Measurements from ENCODE around the gene HSD17B1. TPM values are rescaled to one million over a fixed set of nuclear protein-coding genes. Genes with fewer than 3 reads are reported as not detected.
A peak's percentile ranks its signal among the peaks of the same experiment; 100 is the strongest.

The HSD17B1 gene
- total and polyA plus RNA-seq, 2 of the 13 experiments (the other 11 are each of a cell fraction or from before 2014, with no cell fraction given), result 0.54 to 0.93 TPM

DNA sequence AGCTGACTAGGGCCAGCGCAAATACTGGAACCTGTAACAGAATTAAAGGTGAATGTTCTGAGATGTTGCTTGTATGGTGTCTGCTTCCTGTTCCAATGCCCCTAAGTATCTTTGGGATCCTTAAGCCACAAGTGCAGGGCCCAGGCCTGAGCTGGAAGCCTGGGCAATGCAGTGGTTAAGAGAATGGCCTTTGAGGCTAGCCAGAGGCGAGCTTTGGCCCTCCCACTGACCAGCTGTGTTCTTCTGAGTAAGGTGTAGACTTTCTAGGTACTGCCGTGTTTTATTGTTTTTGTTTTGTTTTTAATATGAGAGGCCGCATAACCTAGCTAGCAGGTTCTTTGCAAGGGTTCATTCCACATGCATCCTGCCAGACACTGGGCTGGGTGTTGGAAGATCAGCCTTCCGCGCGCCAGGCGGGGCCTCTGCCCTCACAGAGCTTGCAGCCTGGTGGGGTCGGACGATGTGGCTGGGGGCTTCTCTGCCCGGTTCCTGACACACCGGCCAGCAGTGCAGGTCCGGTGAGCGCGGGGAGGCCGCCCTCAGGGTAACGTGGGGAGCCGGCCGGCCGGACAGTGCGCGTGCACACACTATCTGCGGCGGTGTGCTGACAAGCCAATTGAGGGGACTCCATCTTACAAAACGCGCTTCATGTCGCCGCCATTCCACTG, 13.6 kb downstream of the HSD17B1 start (continued):
- no peak for TF ChIP-seq EHMT2 (IDR thresholded peaks at IDR 0.05; ENCODE audit: borderline replicate concordance, low read depth, low read length)
- TF ChIP-seq ZBTB38 (CRISPR knock-in tag; IDR thresholded peaks at IDR 0.05), result peak; percentile 100
- no peak for TF ChIP-seq ZNF296 (CRISPR knock-in tag; conservative IDR thresholded peaks at IDR 0.05)
- TF ChIP-seq ZNF17 (CRISPR knock-in tag; IDR thresholded peaks at IDR 0.05), result no peak
- TF ChIP-seq ASH2L (IDR thresholded peaks at IDR 0.05; ENCODE audit: insufficient read length, low read depth, low read length), result no peak
- TF ChIP-seq PHB2 (IDR thresholded peaks at IDR 0.05; ENCODE audit: partially characterized antibody), result no peak
- TF ChIP-seq HOXA7 (CRISPR knock-in tag; IDR thresholded peaks at IDR 0.05), result no peak
- TF ChIP-seq ZC3H13 (CRISPR knock-in tag; IDR thresholded peaks at IDR 0.05), result no peak
- no peak for TF ChIP-seq HOMEZ (CRISPR knock-in tag; IDR thresholded peaks at IDR 0.05; ENCODE audit: low read depth)
- TF ChIP-seq SMAD1 (CRISPR knock-in tag; IDR thresholded peaks at IDR 0.05; ENCODE audit: borderline replicate concordance, low read depth), result no peak
- no peak for TF ChIP-seq SMARCE1 (IDR thresholded peaks at IDR 0.05; ENCODE audit: borderline replicate concordance)
- TF ChIP-seq ZNF354B (CRISPR knock-in tag; IDR thresholded peaks at IDR 0.05), result no peak
- TF ChIP-seq SP1 (IDR thresholded peaks at IDR 0.05), result no peak
- TF ChIP-seq SP1 (CRISPR knock-in tag; IDR thresholded peaks at IDR 0.05), result no peak
- TF ChIP-seq ZNF572 (CRISPR knock-in tag; IDR thresholded peaks at IDR 0.05), result peak; percentile 69; the same call in 1 of the 2 replicates
- peak; percentile 90 for TF ChIP-seq ZBTB33 (CRISPR knock-in tag; IDR thresholded peaks at IDR 0.05)
- no peak for TF ChIP-seq KLF12 (CRISPR knock-in tag; IDR thresholded peaks at IDR 0.05; ENCODE audit: borderline replicate concordance)
- 0 out of 2 replicates have a peak, but pooled peaks have one; percentile 45 for TF ChIP-seq REXO4 (CRISPR knock-in tag; IDR thresholded peaks at IDR 0.05; ENCODE audit: borderline replicate concordance)
- TF ChIP-seq HNF4A (CRISPR knock-in tag; IDR thresholded peaks at IDR 0.05), result no peak
- 0 out of 2 replicates have a peak, but pooled peaks have one; percentile 4 for TF ChIP-seq ZNF33B (CRISPR knock-in tag; IDR thresholded peaks at IDR 0.05)
- no peak for TF ChIP-seq ZNF569 (CRISPR knock-in tag; IDR thresholded peaks at IDR 0.05; ENCODE audit: borderline replicate concordance)
- 0 out of 2 replicates have a peak, but pooled peaks have one; percentile 40 for TF ChIP-seq ZNF737 (CRISPR knock-in tag; IDR thresholded peaks at IDR 0.05; ENCODE audit: borderline replicate concordance)
